ENCODE measurements around the gene GNPDA1.

DNA sequence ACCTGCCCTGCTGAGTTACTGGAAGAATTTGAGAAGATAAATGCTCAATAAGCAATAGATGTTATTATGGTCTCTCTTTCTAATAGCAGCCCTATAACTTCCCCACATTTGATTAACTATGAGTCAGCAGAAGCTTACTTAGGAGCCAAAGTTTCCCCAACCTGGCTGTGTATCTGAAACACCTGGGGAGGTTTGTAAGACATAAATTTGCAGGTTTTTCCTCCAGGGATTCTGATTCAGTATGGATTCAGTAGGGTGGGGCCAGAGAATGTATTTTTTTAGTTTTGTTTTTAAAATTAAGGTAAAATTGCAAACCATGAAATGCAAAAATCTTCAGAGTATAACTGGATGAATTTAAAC, 44.9 kb upstream of the GNPDA1 start:
- TF ChIP-seq POLR2A (IDR thresholded peaks at IDR 0.05) = no peak
- TF ChIP-seq, protein P1, sequence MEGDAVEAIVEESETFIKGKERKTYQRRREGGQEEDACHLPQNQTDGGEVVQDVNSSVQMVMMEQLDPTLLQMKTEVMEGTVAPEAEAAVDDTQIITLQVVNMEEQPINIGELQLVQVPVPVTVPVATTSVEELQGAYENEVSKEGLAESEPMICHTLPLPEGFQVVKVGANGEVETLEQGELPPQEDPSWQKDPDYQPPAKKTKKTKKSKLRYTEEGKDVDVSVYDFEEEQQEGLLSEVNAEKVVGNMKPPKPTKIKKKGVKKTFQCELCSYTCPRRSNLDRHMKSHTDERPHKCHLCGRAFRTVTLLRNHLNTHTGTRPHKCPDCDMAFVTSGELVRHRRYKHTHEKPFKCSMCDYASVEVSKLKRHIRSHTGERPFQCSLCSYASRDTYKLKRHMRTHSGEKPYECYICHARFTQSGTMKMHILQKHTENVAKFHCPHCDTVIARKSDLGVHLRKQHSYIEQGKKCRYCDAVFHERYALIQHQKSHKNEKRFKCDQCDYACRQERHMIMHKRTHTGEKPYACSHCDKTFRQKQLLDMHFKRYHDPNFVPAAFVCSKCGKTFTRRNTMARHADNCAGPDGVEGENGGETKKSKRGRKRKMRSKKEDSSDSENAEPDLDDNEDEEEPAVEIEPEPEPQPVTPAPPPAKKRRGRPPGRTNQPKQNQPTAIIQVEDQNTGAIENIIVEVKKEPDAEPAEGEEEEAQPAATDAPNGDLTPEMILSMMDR (IDR thresholded peaks at IDR 0.05) = no peak
